ENCODE results near the gene FBN2.

DNA sequence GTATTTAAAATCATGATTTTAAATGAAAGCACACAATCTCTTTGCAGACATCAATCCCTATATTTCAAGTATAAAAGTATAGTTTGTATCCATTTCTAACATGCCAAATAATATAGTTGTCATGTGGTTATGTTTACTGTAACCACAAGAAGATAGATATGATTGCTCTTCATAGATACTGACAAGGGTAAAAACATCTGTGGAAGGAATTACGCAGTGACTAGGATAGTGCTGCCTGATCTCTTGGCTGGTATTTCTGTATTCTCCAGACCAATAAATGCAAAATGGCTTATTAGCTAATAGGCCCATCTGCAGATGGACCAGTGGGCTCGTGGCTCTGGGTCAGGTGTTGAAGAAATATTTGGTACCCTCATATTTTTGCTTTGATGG lies 34.9 kb upstream of the FBN2 start:
- TF ChIP-seq POLR2A (IDR thresholded peaks at IDR 0.05) (no peak), POLR2AphosphoS5 (IDR thresholded peaks at IDR 0.05) (no peak)
- TF ChIP-seq, protein P1, sequence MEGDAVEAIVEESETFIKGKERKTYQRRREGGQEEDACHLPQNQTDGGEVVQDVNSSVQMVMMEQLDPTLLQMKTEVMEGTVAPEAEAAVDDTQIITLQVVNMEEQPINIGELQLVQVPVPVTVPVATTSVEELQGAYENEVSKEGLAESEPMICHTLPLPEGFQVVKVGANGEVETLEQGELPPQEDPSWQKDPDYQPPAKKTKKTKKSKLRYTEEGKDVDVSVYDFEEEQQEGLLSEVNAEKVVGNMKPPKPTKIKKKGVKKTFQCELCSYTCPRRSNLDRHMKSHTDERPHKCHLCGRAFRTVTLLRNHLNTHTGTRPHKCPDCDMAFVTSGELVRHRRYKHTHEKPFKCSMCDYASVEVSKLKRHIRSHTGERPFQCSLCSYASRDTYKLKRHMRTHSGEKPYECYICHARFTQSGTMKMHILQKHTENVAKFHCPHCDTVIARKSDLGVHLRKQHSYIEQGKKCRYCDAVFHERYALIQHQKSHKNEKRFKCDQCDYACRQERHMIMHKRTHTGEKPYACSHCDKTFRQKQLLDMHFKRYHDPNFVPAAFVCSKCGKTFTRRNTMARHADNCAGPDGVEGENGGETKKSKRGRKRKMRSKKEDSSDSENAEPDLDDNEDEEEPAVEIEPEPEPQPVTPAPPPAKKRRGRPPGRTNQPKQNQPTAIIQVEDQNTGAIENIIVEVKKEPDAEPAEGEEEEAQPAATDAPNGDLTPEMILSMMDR (IDR thresholded peaks at IDR 0.05): no peak
